Activated CD4-positive, alpha-beta T cell treated with anti-CD3 and anti-CD28 coated beads for 4 hours (primary cell): ENCODE data around the gene PTGER1.
"Not testable (repeated sequence)": the region's sequence is repeated elsewhere in the genome, so short reads cannot be mapped to it uniquely, and the experiment has no call there.

Experiments used
- DNase-seq, 2 donors: peaks; one replicate each; pipeline ENCODE4 v3.0.0-alpha.2; 2020

Gene PTGER1

GRCh38 chr19:14473978-14474578 lies 1.1 kb downstream of the PTGER1 start:
- DNase-seq = no peak

GRCh38 chr19:14473073-14473977 lies 1.8 kb downstream of the PTGER1 start:
- DNase-seq = no peak

- DNase-seq = peak; percentile 82 to 88
These were observed 2.8 kb downstream of the PTGER1 start for GRCh38 chr19:14472202-14472938.

DNA sequence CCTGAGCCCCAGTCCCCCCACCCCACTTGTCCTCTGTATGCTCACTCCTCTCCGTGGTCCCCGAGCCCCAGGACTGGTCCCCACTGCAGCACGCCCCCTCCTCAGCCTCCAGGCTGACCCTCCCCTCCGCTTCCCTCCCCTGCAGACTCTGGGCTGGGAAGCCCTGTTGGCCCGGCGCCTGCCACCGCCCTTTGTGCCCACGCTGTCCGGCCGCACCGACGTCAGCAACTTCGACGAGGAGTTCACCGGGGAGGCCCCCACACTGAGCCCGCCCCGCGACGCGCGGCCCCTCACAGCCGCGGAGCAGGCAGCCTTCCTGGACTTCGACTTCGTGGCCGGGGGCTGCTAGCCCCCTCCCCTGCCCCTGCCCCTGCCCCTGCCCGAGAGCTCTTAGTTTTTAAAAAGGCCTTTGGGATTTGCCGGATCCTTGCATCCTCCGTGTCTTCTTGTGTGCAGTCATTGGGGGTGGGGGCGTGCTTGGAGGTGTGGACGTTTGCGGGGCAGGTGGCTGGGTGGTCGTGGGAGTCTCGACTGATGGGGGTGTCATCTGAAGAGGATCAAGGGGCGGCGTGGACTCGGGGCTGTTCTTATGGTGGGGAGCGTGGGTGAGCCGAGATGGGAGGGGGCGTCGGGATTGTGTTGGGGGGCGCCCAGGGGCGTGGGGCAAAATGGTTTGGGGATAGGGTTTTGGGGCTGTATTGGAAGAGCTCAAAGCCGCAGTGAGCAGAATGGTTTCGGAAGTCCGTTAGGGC lies 3.5 kb downstream of the PTGER1 start:
- no peak for DNase-seq

DNA sequence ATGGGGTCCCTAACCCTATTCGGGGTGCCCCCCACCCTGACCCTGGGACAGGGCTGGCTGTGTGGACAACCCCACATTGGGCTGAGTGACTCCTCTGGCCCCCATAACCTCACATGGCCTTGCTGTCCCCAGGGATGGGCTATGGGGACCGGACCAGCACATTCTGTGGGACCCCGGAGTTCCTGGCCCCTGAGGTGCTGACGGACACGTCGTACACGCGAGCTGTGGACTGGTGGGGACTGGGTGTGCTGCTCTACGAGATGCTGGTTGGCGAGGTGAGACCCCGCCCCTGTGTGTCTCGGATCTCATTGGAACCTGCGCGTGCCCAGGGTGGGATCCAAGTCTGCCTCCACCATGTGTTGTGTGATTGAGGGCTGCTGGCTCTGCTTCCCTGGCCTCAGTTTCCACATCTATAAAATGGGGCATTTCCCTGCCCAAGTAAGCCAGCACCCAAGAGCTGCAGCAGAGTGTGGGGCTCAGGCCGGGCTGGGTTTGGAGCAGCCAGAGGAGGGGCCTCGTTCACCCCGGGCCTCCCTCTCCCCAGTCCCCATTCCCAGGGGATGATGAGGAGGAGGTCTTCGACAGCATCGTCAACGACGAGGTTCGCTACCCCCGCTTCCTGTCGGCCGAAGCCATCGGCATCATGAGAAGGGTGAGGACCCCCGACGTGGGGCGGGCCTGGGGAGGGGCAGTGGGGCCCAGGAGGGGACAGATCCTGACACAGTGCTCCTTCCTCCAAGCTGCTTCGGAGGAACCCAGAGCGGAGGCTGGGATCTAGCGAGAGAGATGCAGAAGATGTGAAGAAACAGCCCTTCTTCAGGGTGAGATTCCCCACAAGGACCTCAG lies 4.9 kb downstream of the PTGER1 start:
- DNase-seq = no peak

DNA sequence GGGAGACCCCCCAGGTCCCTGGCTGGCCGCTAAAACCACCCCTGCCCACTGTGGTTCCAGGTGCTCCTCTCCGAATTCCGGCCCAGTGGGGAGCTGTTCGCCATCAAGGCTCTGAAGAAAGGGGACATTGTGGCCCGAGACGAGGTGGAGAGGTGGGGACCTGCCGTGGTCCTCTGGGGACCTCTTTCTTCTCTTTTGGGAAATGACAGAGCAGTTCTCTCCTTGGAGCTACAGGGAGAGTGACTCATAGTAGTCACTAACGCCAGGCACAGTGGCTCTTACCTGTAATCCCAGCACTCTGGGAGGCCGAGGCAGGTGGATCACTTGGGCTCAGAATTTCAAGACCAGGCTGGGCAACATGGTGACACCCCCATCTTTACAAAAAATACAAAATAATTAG lies 7.3 kb downstream of the PTGER1 start:
- DNase-seq = no peak

- DNase-seq = no peak
These were observed 7.8 kb downstream of the PTGER1 start for GRCh38 chr19:14467391-14467790.

DNA sequence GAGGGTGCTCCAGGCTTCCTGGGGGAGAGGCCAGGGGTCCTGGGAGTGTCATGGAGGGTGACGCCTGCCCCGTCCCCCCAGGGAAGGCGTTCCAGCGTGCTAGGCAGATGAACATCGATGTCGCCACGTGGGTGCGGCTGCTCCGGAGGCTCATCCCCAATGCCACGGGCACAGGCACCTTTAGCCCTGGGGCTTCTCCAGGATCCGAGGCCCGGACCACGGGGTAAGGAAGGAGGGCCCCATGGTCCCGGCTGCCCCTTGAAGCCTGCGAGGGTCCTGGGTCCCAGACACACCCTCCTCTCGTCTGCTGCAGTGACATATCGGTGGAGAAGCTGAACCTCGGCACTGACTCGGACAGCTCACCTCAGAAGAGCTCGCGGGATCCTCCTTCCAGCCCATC lies 11.4 kb downstream of the PTGER1 start:
- no peak for DNase-seq

DNA sequence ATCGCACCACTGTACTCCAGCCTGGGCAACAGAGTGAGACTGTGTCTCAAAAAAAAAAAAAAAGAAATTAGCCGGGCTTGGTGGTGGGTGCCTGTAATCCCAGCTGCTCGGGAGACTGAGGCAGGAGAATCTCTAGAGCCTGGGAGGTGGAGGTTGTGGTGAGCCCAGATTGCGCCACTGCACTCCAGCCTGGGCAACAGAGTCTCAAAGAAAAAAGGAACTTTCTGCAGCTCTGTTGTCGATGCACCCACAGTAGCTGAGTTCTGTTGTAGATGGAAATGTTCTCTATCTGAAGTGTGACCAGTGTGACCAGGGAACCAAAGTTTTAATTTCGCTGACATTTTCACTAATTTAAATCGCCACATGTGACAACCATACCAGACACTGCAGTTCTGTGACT lies 12.8 kb downstream of the PTGER1 start:
- not testable (repeated sequence) for DNase-seq

DNA sequence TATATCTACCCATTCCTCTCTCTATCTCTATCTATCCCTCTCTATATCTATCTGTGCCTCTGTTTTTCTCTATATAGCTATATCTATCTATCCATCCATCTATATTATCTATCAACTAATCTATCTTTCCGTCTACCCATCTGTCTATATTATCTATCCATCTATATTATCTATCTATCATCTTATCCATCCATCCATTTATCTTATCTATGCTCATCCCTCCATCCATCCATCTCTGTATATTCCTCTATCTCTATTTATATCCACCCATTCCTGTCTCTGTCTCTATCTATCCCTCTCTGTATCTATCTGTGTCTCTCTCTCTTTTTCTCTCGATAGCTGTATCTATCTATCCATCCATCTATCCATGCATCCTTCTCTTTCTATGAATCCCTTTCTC lies 14.2 kb downstream of the PTGER1 start:
- DNase-seq = no peak

GRCh38 chr19:14459703-14460102 lies 15.5 kb downstream of the PTGER1 start:
- DNase-seq = no peak

GRCh38 chr19:14452303-14452702 lies 22.9 kb downstream of the PTGER1 start:
- not testable (repeated sequence) for DNase-seq

- no peak for DNase-seq
These were observed 24.3 kb downstream of the PTGER1 start for GRCh38 chr19:14450876-14451275.

- peak; percentile 41 for DNase-seq
These were observed 24.8 kb downstream of the PTGER1 start for GRCh38 chr19:14450168-14450874.

DNA sequence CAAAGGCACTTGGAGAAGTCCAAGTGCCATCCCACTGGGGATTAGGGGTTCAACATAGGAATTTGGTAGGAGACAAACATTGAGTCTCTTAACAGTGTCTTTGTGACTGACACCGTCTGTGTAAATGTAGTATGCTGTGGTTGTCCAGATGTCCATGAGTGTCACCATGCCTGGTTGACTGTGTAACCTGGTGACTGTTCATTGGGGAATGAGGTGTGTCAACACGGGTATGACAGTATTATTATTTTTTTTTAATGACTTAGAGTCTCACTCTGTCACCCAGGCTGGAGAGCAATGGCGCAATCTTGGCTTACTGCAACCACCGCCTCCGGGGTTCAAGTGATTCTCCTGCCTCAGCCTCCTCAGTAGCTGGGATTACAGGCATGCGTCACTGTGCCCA lies 25.8 kb downstream of the PTGER1 start:
- DNase-seq = no peak

- DNase-seq = no peak
These were observed 28.7 kb downstream of the PTGER1 start for GRCh38 chr19:14446336-14447036.

GRCh38 chr19:14443632-14444216 lies 31.4 kb downstream of the PTGER1 start:
- DNase-seq = no peak

- DNase-seq = no peak
These were observed 32.1 kb downstream of the PTGER1 start for GRCh38 chr19:14442891-14443631.
